Keratinocyte (primary cell): ENCODE measurements around the gene DSCAM. TPM values are rescaled to one million over a fixed set of nuclear protein-coding genes. Genes with fewer than 3 reads are reported as not detected.

Source experiments
- DNase-seq: peaks from one replicate; pipeline ENCODE4 v3.0.0-alpha.2; 2011; ENCODE audit warnings: low read depth, missing footprints, low spot score
- FAIRE-seq: peaks from 2 replicates; lab custom pipeline; 2011; peaks lifted over from hg19 to GRCh38; lab: Jason Lieb, UNC
- H2AFZ ChIP-seq: 2 replicates; pipeline ENCODE4 v1.6.0; 2012; ENCODE audit warnings: low read length, control low read depth, inconsistent platforms; ENCODE audit not compliant: control insufficient read depth
- H3K27ac ChIP-seq: 2 replicates; pipeline ENCODE4 v1.5.1; 2011; ENCODE audit warnings: low read length; ENCODE audit not compliant: control insufficient read depth, insufficient read depth
- H3K27me3 ChIP-seq: 3 replicates; pipeline ENCODE4 v1.6.0; 2011; ENCODE audit warnings: low read length; ENCODE audit not compliant: control insufficient read depth, insufficient read depth; ENCODE audit errors: extremely low read depth
- H3K36me3 ChIP-seq, 2 experiments: 2 replicates in 1 of 2; 3 replicates in 1 of 2; pipeline ENCODE4 v1.5.1; 2011; ENCODE audit warnings: low read length in 2 of 2, mild to moderate bottlenecking in 1 of 2; ENCODE audit not compliant: control insufficient read depth in 2 of 2, insufficient read depth in 2 of 2; ENCODE audit errors: extremely low read depth in 1 of 2
- H3K4me1 ChIP-seq: 3 replicates; pipeline ENCODE4 v1.5.1; 2011; ENCODE audit warnings: low read length; ENCODE audit not compliant: control insufficient read depth, insufficient read depth; ENCODE audit errors: extremely low read depth
- H3K4me2 ChIP-seq: 3 replicates; pipeline ENCODE4 v1.6.0; 2011; ENCODE audit warnings: low read depth, low read length; ENCODE audit not compliant: control insufficient read depth, insufficient read depth; ENCODE audit errors: extremely low read depth
- H3K4me3 ChIP-seq, 3 experiments: fragments of 200-600 bp in 1 of 3; sonication (generic) in 1 of 3; 2 replicates in 2 of 3; 3 replicates in 1 of 3; pipeline ENCODE4 v1.5.1; 2011 to 2016; ENCODE audit warnings: low read length in 3 of 3, mild to moderate bottlenecking in 3 of 3, control low read depth in 2 of 3, inconsistent platforms in 1 of 3, low read depth in 1 of 3, mixed read lengths in 1 of 3, mixed run types in 1 of 3, moderate library complexity in 1 of 3; ENCODE audit not compliant: control insufficient read depth in 2 of 3, insufficient read depth in 2 of 3; ENCODE audit errors: extremely low read depth in 1 of 3
- H3K79me2 ChIP-seq: 2 replicates; pipeline ENCODE4 v1.6.0; 2012; ENCODE audit warnings: low read length; ENCODE audit not compliant: control insufficient read depth, insufficient read depth
- H3K9ac ChIP-seq: 3 replicates; pipeline ENCODE4 v1.6.0; 2011; ENCODE audit warnings: low read length; ENCODE audit not compliant: control insufficient read depth, insufficient read depth; ENCODE audit errors: extremely low read depth
- H3K9me1 ChIP-seq: 3 replicates; pipeline ENCODE4 v1.6.0; 2011; ENCODE audit warnings: low read length; ENCODE audit not compliant: control insufficient read depth, insufficient read depth; ENCODE audit errors: extremely low read depth
- H3K9me3 ChIP-seq: 2 replicates; pipeline ENCODE4 v1.5.1; 2012; ENCODE audit warnings: low read depth, low read length; ENCODE audit not compliant: control insufficient read depth
- H4K20me1 ChIP-seq: 3 replicates; pipeline ENCODE4 v1.6.0; 2011; ENCODE audit warnings: low read length; ENCODE audit not compliant: control insufficient read depth, insufficient read depth; ENCODE audit errors: extremely low read depth
- CTCF ChIP-seq, 3 experiments: IDR thresholded peaks in 1 of 3; conservative IDR thresholded peaks in 1 of 3; optimal IDR thresholded peaks in 1 of 3; 2 replicates in 2 of 3; 3 replicates in 1 of 3; pipeline versions ENCODE3 to v1.5.1; 2011; ENCODE audit warnings: low read length in 3 of 3, mild to moderate bottlenecking in 3 of 3, moderate library complexity in 2 of 3, control low read depth in 1 of 3, inconsistent platforms in 1 of 3; ENCODE audit not compliant: insufficient read depth in 2 of 3; ENCODE audit errors: extremely low read depth in 1 of 3
- EZH2 ChIP-seq: IDR thresholded peaks from one replicate; pipeline ENCODE4 v1.6.1; 2012; ENCODE audit warnings: inconsistent platforms, mild to moderate bottlenecking, low read length, moderate library complexity
- dilution Hi-C: fragments of 300-500 bp; cut with MboI; formaldehyde crosslinking; loops from one replicate; pipeline ENCODE4 v1.7.0; 2020; ENCODE audit warnings: low sequenced_read_pairs; ENCODE audit not compliant: extremely low pct_ligation_motif_present
- polyA plus RNA-seq, 5 experiments: library from polyadenylated mRNA; depleted of rRNA in 3 of 5; stranded (reverse) in 3 of 5; stranded (forward) in 1 of 5; unstranded in 1 of 5; fragments of >200 nt; gene quantifications; 1 replicate in 1 of 5; 2 replicates in 3 of 5; 3 replicates in 1 of 5; pipeline versions ENCODE4 v1.2.1 to v1.2.3, GENCODE V29; 2011 to 2012; ENCODE audit warnings: missing spikeins in 2 of 5, low read depth in 1 of 5, low replicate concordance in 1 of 5

The DSCAM gene
- polyA plus RNA-seq, 1 donor (not counting 4 experiments of a cell fraction or from before 2014, with no cell fraction given), result 2.1 TPM

GRCh38 chr21:40208948-40209345, 638.0 kb downstream of the DSCAM start:
- no peak overlapping the region for H3K27ac ChIP-seq
- dilution Hi-C loops, result no loop called here
- no peaks in the 10 kb centered on the region for H4K20me1 ChIP-seq
- no peaks in the 10 kb centered on the region for H3K27me3 ChIP-seq
- H3K9me1 ChIP-seq, result no peaks in the 10 kb centered on the region
- no peak overlapping the region for H3K9ac ChIP-seq
- H3K9me3 ChIP-seq, result no peaks in the 10 kb centered on the region
- no peak overlapping the region for H2AFZ ChIP-seq
- no peak overlapping the region for H3K4me3 ChIP-seq
- TF ChIP-seq EZH2 (no peak), CTCF (optimal IDR thresholded peaks at IDR 0.05 in 1 of 3, IDR thresholded peaks at IDR 0.05 in 1 of 3, conservative IDR thresholded peaks at IDR 0.05 in 1 of 3; ENCODE audit: extremely low read depth in 1 of 3, insufficient read depth in 2 of 3, low read length in 3 of 3) (no peak)
- H3K36me3 ChIP-seq, result no peaks in the 10 kb centered on the region
- H3K4me2 ChIP-seq, result no peak overlapping the region
- FAIRE-seq, result no peak
- H3K79me2 ChIP-seq, result no peaks in the 10 kb centered on the region
- no peaks in the 10 kb centered on the region for H3K4me1 ChIP-seq
- no peak for DNase-seq

- Histone ChIP-seq H3K4me2 (no peak overlapping the region), H3K27ac (no peak overlapping the region), H3K9me3 (no peaks in the 10 kb centered on the region), H3K4me3 (no peak overlapping the region), H3K36me3 (no peaks in the 10 kb centered on the region), H3K4me1 (no peaks in the 10 kb centered on the region), H4K20me1 (no peaks in the 10 kb centered on the region), H2AFZ (no peak overlapping the region), H3K9me1 (no peaks in the 10 kb centered on the region), H3K27me3 (no peaks in the 10 kb centered on the region), H3K9ac (no peak overlapping the region), H3K79me2 (no peaks in the 10 kb centered on the region)
- TF ChIP-seq CTCF (optimal IDR thresholded peaks at IDR 0.05 in 1 of 3, IDR thresholded peaks at IDR 0.05 in 1 of 3, conservative IDR thresholded peaks at IDR 0.05 in 1 of 3; ENCODE audit: extremely low read depth in 1 of 3, insufficient read depth in 2 of 3, low read length in 3 of 3) (no peak), EZH2 (no peak)
- DNase-seq (no peak), FAIRE-seq (no peak)
- dilution Hi-C loops, result no loop called here
Measured at GRCh38 chr21:40208206-40208947, 638.6 kb downstream of the DSCAM start.
